ENCODE data around the gene ASTN2.
"Not testable (repeated sequence)": the region's sequence is repeated elsewhere in the genome, so short reads cannot be mapped to it uniquely, and the experiment has no call there.

Gene ASTN2

DNA sequence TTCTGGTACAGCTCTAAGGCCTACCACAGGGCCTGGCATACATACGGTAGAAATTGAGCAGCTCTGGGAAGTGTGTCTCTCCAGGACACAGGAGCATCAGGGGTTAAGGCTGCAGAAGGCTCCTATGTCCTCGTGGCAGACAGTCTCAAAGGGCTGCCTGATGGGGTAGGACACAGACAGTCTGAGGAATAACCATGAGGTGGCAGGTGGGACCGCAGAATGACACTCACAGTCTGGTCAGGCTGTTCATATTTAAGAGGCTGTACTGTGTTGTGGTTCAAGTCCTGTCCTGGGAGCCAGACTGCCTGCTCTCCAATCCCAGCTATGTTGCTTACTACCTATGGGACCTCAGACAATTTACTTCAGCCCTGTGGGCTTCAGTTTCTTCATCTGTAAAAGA lies 510.7 kb downstream of the ASTN2 start:
- H3K4me3 ChIP-seq (ENCODE audit: low read depth, low read length): no peak overlapping the region
- TF ChIP-seq CTCF (IDR thresholded peaks at IDR 0.05; ENCODE audit: low read depth, low read length): no peak

DNA sequence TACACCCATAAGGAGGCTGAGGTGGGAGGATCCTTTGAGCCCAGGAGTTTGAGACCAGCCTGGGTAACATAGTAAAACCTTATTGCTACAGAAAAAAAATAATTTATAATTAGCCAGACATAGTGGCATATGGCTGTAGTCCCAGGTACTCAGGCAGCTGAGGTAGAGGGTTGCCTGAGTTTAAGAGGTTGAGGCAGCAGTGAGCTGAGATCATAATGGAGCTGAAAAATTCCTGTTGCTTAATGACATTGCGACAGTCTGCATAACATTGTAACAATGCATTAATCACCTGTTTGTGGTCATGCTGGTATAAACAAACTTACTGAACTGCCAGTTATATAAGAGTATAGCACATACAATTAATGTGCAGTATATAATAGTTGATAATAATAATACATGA lies 513.6 kb downstream of the ASTN2 start:
- H3K4me3 ChIP-seq (ENCODE audit: low read depth, low read length): no peak overlapping the region
- no peak for TF ChIP-seq CTCF (IDR thresholded peaks at IDR 0.05; ENCODE audit: low read depth, low read length)

GRCh38 chr9:116900543-116900942 lies 514.3 kb downstream of the ASTN2 start:
- no peak for TF ChIP-seq CTCF (IDR thresholded peaks at IDR 0.05; ENCODE audit: low read depth, low read length)
- H3K4me3 ChIP-seq (ENCODE audit: low read depth, low read length): no peak overlapping the region

DNA sequence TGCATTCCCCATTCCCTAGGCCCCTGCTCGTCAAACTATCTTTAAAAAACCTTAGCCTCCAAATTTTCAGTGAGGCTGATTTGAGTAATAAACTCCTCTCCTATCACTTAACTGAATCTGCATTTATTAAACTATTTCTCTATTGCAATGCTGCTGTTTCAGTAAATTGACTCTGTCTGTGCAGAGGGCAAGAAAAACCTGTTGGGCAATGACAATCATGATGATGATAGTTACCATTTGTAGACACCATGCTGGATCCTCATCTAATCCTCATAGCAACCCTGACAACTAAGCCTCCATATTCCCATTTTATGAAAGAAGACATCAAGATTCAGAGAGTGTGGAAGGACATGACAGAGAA lies 514.9 kb downstream of the ASTN2 start:
- no peak overlapping the region for H3K4me3 ChIP-seq (ENCODE audit: low read depth, low read length)
- TF ChIP-seq CTCF (IDR thresholded peaks at IDR 0.05; ENCODE audit: low read depth, low read length): no peak

DNA sequence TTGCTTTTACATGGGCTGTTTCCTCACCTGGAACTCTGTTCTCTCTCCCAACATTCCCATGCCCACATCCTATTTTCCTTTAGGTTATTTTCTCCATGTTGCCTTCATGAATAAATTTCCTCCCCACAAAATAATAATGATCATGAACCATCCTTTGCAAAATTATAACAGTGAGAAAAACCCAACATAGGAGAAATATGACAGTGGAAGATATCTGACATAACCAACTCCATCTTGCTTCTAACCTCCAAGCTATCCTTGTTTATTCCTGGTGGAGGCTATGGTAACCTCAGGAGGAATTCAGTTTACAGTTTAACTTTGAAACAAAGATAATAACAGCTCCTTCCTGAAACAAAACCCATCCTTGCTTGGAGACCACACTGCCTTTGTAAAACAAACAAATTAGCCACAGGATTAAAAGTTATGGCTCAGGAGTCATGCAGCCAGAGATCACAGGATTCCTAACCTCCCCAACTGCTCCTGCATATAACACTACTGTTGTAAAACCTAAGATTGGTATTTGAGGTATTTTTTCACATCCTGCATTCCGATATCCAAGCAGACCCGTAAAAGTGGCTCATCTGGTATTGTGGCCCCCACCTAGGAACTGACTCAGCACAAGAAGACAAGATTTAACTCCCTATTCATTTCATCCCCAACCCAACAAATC lies 515.4 kb downstream of the ASTN2 start:
- no peak overlapping the region for H3K4me3 ChIP-seq (ENCODE audit: low read depth, low read length)
- no peak for TF ChIP-seq CTCF (IDR thresholded peaks at IDR 0.05; ENCODE audit: low read depth, low read length)

DNA sequence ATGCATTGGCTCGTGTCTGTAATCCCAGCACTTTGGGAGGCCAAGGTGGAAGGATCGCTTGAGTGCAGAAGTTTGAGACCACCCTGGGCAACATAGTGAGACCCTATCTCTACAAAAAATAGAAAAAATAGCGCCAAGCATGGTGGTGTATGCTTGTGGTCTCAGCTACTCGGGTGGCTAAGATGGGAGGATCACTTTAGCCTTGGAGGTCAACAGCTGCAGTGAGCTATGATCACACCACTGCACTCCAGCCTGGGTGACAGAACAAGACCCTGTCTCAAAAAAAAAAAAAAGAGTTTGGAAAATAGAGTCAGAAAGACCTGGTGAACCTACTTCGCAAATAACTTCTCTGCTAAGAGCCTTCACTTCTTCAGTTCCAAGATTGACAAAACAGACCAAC lies 516.7 kb downstream of the ASTN2 start:
- not testable (repeated sequence) for H3K4me3 ChIP-seq (ENCODE audit: low read depth, low read length)

- H3K4me3 ChIP-seq (ENCODE audit: low read depth, low read length): no peak overlapping the region
- TF ChIP-seq CTCF (IDR thresholded peaks at IDR 0.05; ENCODE audit: low read depth, low read length): no peak
These were observed 517.7 kb downstream of the ASTN2 start for GRCh38 chr9:116897201-116897600.

DNA sequence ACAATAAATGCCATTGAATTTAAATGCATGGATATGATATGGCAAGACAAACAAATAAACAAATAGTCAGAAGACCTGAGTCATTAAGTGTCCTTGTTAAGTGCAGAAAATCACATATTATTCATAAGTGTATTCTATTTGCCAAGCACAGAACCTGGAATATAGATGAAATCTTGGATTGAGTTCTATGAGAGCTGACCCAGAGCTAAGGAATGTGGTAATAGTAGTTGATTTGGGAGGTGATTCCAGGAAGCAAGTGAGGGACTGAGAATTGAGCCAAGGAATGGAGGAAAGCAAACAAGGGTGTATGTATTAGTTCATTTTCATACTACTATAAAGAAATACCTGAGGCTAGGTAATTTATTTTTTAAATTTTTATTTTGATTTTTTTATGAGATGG lies 518.9 kb downstream of the ASTN2 start:
- TF ChIP-seq CTCF (IDR thresholded peaks at IDR 0.05; ENCODE audit: low read depth, low read length): no peak

More for the DNA sequence above, 518.9 kb downstream of the ASTN2 start:
- no peak overlapping the region for H3K4me3 ChIP-seq (ENCODE audit: low read depth, low read length)
